SK-N-SH (cell line): ENCODE results near the gene CADPS2.

ENCODE experiments used
- CTCF ChIP-seq: fragments of 200-600 bp; sonication (generic); IDR thresholded peaks from 2 replicates; pipeline ENCODE4 v1.6.1; 2017; ENCODE audit warnings: antibody characterized with exemption, mild to moderate bottlenecking, moderate library complexity
- GABPA ChIP-seq: IDR thresholded peaks from 2 replicates; pipeline ENCODE4 v1.4.0; 2012; ENCODE audit warnings: low read depth, mild to moderate bottlenecking
- NRF1 ChIP-seq: IDR thresholded peaks from 2 replicates; pipeline ENCODE4 v1.6.1; 2012; ENCODE audit warnings: low read depth, mild to moderate bottlenecking, low read length
- POLR2AphosphoS5 ChIP-seq: IDR thresholded peaks from 2 replicates; pipeline ENCODE4 v1.6.1; 2012; ENCODE audit warnings: low read depth, low read length
- TAF1 ChIP-seq: IDR thresholded peaks from 2 replicates; pipeline ENCODE4 v1.6.1; 2012; ENCODE audit warnings: low read depth, mild to moderate bottlenecking, low read length, moderate library complexity, borderline replicate concordance
- YY1 ChIP-seq: IDR thresholded peaks from 2 replicates; pipeline ENCODE4 v1.4.0; 2012; ENCODE audit warnings: low read depth, mild to moderate bottlenecking
- ZBTB33 ChIP-seq: IDR thresholded peaks from 2 replicates; pipeline ENCODE4 v1.4.0; 2012; ENCODE audit warnings: low read depth, borderline replicate concordance

- TF ChIP-seq NRF1 (no peak), CTCF (no peak), ZBTB33 (no peak), GABPA (no peak), TAF1 (no peak), POLR2AphosphoS5 (no peak), YY1 (no peak)
Measured at GRCh38 chr7:122412441-122412840, 473.8 kb downstream of the CADPS2 start.
